Ectodermal cell (in vitro differentiated cells): ENCODE data around the gene RND1.

Experiments used
- H3K27ac ChIP-seq: 2 replicates; pipeline ENCODE4 v1.7.0; 2013; ENCODE audit warnings: mild to moderate bottlenecking, low read depth, low read length; ENCODE audit not compliant: insufficient read depth, poor library complexity, severe bottlenecking
- H3K27me3 ChIP-seq: 2 replicates; pipeline ENCODE4 v1.7.0; 2013; ENCODE audit warnings: mild to moderate bottlenecking, low read length; ENCODE audit not compliant: insufficient read depth, control insufficient read depth, poor library complexity, severe bottlenecking
- H3K36me3 ChIP-seq: one replicate; pipeline ENCODE4 v1.7.0; 2013; ENCODE audit warnings: low read length; ENCODE audit not compliant: control insufficient read depth, insufficient read depth
- H3K4me1 ChIP-seq: one replicate; pipeline ENCODE4 v1.7.0; 2013; ENCODE audit warnings: low read length; ENCODE audit not compliant: control insufficient read depth, insufficient read depth
- H3K4me3 ChIP-seq: 2 replicates; pipeline ENCODE4 v1.7.0; 2013; ENCODE audit warnings: low read depth, low read length, control low read depth; ENCODE audit not compliant: insufficient read depth
- H3K9me3 ChIP-seq: 2 replicates; pipeline ENCODE4 v1.7.0; 2013; ENCODE audit warnings: mild to moderate bottlenecking, low read length, moderate library complexity; ENCODE audit not compliant: control insufficient read depth
- WGBS, 2 experiments: methylation state at CpG; one replicate each; pipeline ENCODE4 v1.1.7; 2013; ENCODE audit warnings: missing lambda C conversion rate in 2 of 2; 5-methylcytosine and 5-hydroxymethylcytosine counted together

Gene RND1

GRCh38 chr12:48828841-48829575 lies 36.7 kb downstream of the RND1 start:
- H3K4me3 ChIP-seq, result no peak overlapping the region
- 95% methylated on average over 16 of the region's 16 CpGs for WGBS, 2 experiments
- peaks cover 69% of the 10 kb centered on the region for H3K36me3 ChIP-seq
- H3K27me3 ChIP-seq, result no peaks in the 10 kb centered on the region
- no peaks in the 10 kb centered on the region for H3K9me3 ChIP-seq
- H3K4me1 ChIP-seq, result no peaks in the 10 kb centered on the region
- H3K27ac ChIP-seq, result no peak overlapping the region

GRCh38 chr12:48828293-48828692 lies 37.4 kb downstream of the RND1 start:
- Histone ChIP-seq H3K27me3 (no peaks in the 10 kb centered on the region), H3K4me3 (no peak overlapping the region), H3K9me3 (no peaks in the 10 kb centered on the region), H3K36me3 (peaks cover 63% of the 10 kb centered on the region), H3K4me1 (no peaks in the 10 kb centered on the region), H3K27ac (no peak overlapping the region)
- WGBS, 2 experiments, result 88 to 95% methylated on average over 2 of the region's 2 CpGs

GRCh38 chr12:48827513-48828096 lies 38.1 kb downstream of the RND1 start:
- H3K27ac ChIP-seq, result no peak overlapping the region
- H3K9me3 ChIP-seq, result no peaks in the 10 kb centered on the region
- no peaks in the 10 kb centered on the region for H3K27me3 ChIP-seq
- H3K4me3 ChIP-seq, result no peak overlapping the region
- no peaks in the 10 kb centered on the region for H3K4me1 ChIP-seq
- H3K36me3 ChIP-seq, result peaks cover 56% of the 10 kb centered on the region
- WGBS, 2 experiments, result 94 to 95% methylated on average over 17 of the region's 17 CpGs

- Histone ChIP-seq H3K36me3 (peaks cover 50% of the 10 kb centered on the region), H3K4me1 (no peaks in the 10 kb centered on the region), H3K9me3 (no peaks in the 10 kb centered on the region), H3K4me3 (no peak overlapping the region), H3K27me3 (no peaks in the 10 kb centered on the region), H3K27ac (no peak overlapping the region)
- WGBS, 2 experiments, result 93 to 97% methylated on average over 8 of the region's 8 CpGs
Measured at GRCh38 chr12:48827026-48827425, 38.6 kb downstream of the RND1 start.

- Histone ChIP-seq H3K4me3 (no peak overlapping the region), H3K9me3 (no peaks in the 10 kb centered on the region), H3K36me3 (peaks cover 44% of the 10 kb centered on the region), H3K27ac (no peak overlapping the region), H3K4me1 (no peaks in the 10 kb centered on the region), H3K27me3 (no peaks in the 10 kb centered on the region)
- WGBS, 2 experiments, result 90 to 93% methylated on average over 15 of the region's 15 CpGs
Measured at GRCh38 chr12:48826209-48826855, 39.3 kb downstream of the RND1 start.

GRCh38 chr12:48824905-48825304 lies 40.8 kb downstream of the RND1 start:
- H3K4me3 ChIP-seq, result no peak overlapping the region
- H3K27me3 ChIP-seq, result no peaks in the 10 kb centered on the region
- H3K27ac ChIP-seq, result no peak overlapping the region
- H3K4me1 ChIP-seq, result peaks cover 8% of the 10 kb centered on the region
- H3K36me3 ChIP-seq, result peaks cover 31% of the 10 kb centered on the region
- H3K9me3 ChIP-seq, result no peaks in the 10 kb centered on the region
- WGBS, 2 experiments, result 93 to 97% methylated on average over 4 of the region's 4 CpGs

- Histone ChIP-seq H3K27ac (no peak overlapping the region), H3K4me1 (peaks cover 16% of the 10 kb centered on the region), H3K36me3 (peaks cover 28% of the 10 kb centered on the region), H3K9me3 (no peaks in the 10 kb centered on the region), H3K27me3 (no peaks in the 10 kb centered on the region), H3K4me3 (no peak overlapping the region)
- WGBS, 2 experiments, result 85 to 86% methylated on average over 12 of the region's 12 CpGs
Measured at GRCh38 chr12:48824112-48824511, 41.6 kb downstream of the RND1 start.

GRCh38 chr12:48823281-48823680 lies 42.4 kb downstream of the RND1 start:
- peaks cover 27% of the 10 kb centered on the region for H3K36me3 ChIP-seq
- WGBS, 2 experiments, result 92 to 95% methylated on average over 11 of the region's 11 CpGs

GRCh38 chr12:48822711-48823110 lies 43.0 kb downstream of the RND1 start:
- Histone ChIP-seq H3K27me3 (peaks cover 4% of the 10 kb centered on the region), H3K9me3 (no peaks in the 10 kb centered on the region), H3K27ac (no peak overlapping the region), H3K36me3 (peaks cover 21% of the 10 kb centered on the region), H3K4me1 (peaks cover 16% of the 10 kb centered on the region), H3K4me3 (no peak overlapping the region)
- WGBS, 2 experiments, result 98 to 100% methylated on average over 1 to 2 of the region's 2 CpGs

More at GRCh38 chr12:48823281-48823680, 42.4 kb downstream of the RND1 start:
- Histone ChIP-seq H3K4me1 (peaks cover 16% of the 10 kb centered on the region), H3K4me3 (no peak overlapping the region), H3K27me3 (no peaks in the 10 kb centered on the region), H3K9me3 (no peaks in the 10 kb centered on the region), H3K27ac (no peak overlapping the region)

- peaks cover 16% of the 10 kb centered on the region for H3K4me1 ChIP-seq
- peaks cover 16% of the 10 kb centered on the region for H3K36me3 ChIP-seq
- no peak overlapping the region for H3K4me3 ChIP-seq
- H3K27me3 ChIP-seq, result peaks cover 10% of the 10 kb centered on the region
- no peaks in the 10 kb centered on the region for H3K9me3 ChIP-seq
- H3K27ac ChIP-seq, result no peak overlapping the region
- 86 to 87% methylated on average over 5 of the region's 5 CpGs for WGBS, 2 experiments
Measured at GRCh38 chr12:48822139-48822538, 43.5 kb downstream of the RND1 start.
